Neural crest cell (in vitro differentiated cells): ENCODE data around the gene SRRM1. TPM values are rescaled to one million over a fixed set of nuclear protein-coding genes. Genes with fewer than 3 reads are reported as not detected.

Experiments used
- DNase-seq: peaks from one replicate; pipeline ENCODE4 v3.0.0; 2021; ENCODE audit warnings: low read depth, mixed read lengths, low spot score
- H3K27ac Mint-ChIP-seq: one replicate; pipeline ENCODE4 v1.8.0; 2021; ENCODE audit warnings: mild to moderate bottlenecking, mixed read lengths; ENCODE audit not compliant: unreplicated experiment
- H3K27me3 Mint-ChIP-seq: 2 replicates; pipeline ENCODE4 v1.8.0; 2021; ENCODE audit warnings: low read depth, mild to moderate bottlenecking, mixed read lengths
- H3K36me3 Mint-ChIP-seq: 2 replicates; pipeline ENCODE4 v1.8.0; 2021; ENCODE audit warnings: low read depth, mild to moderate bottlenecking, mixed read lengths
- H3K4me1 Mint-ChIP-seq: 2 replicates; pipeline ENCODE4 v1.8.0; 2021; ENCODE audit warnings: mixed read lengths
- H3K4me3 Mint-ChIP-seq: one replicate; pipeline ENCODE4 v1.8.0; 2021; ENCODE audit warnings: mild to moderate bottlenecking, mixed read lengths
- H3K9me3 Mint-ChIP-seq: 2 replicates; pipeline ENCODE4 v1.8.0; 2021; ENCODE audit warnings: mixed read lengths
- CTCF ChIP-seq: fragments of 200-600 bp; sonication (generic); conservative IDR thresholded peaks from 2 replicates; pipeline ENCODE4 v1.5.0; 2021; ENCODE audit warnings: antibody characterized with exemption, mild to moderate bottlenecking
- total RNA-seq: library from RNA; stranded (reverse); gene quantifications from 2 replicates; pipeline ENCODE4 v1.2.1, GENCODE V29; 2021

SRRM1 gene
- total RNA-seq, 1 donor from 2014 or later, result 217 TPM

GRCh38 chr1:24620678-24621077 is 22.4 kb upstream of the SRRM1 start:
- Mint-ChIP-seq H3K4me1 (peaks cover 26% of the 10 kb centered on the region), H3K36me3 (no peaks in the 10 kb centered on the region), H3K27me3 (peaks cover 2% of the 10 kb centered on the region), H3K27ac (no peak overlapping the region), H3K4me3 (no peak overlapping the region), H3K9me3 (peaks cover 3% of the 10 kb centered on the region)
- TF ChIP-seq CTCF, result no peak
- no peak for DNase-seq

DNA sequence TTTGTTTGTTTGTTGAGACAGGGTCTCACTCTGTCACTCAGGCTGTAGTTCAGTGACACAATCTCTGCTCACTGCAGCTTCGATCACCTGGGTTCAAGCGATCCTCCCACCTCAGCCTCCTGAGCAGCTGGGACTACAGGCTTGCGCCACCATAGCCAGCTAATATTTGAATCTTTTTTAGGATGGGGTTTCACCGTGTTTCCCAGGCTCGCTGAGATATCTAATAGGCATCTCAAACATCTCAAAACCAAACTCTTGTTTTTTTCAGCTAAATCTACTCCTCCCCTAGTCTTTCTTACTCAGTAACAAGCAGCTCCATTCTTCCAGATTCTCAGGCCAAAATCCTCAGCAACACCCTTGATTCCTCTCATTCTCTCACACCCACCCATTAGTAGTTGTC is 22.0 kb upstream of the SRRM1 start:
- no peak overlapping the region for H3K4me3 Mint-ChIP-seq
- TF ChIP-seq CTCF, result no peak
- H3K27ac Mint-ChIP-seq, result no peak overlapping the region
- H3K36me3 Mint-ChIP-seq, result no peaks in the 10 kb centered on the region
- peaks cover 26% of the 10 kb centered on the region for H3K4me1 Mint-ChIP-seq
- peaks cover 3% of the 10 kb centered on the region for H3K9me3 Mint-ChIP-seq
- no peak for DNase-seq
- H3K27me3 Mint-ChIP-seq, result no peaks in the 10 kb centered on the region

GRCh38 chr1:24622218-24622617 is 20.9 kb upstream of the SRRM1 start:
- H3K27ac Mint-ChIP-seq, result no peak overlapping the region
- peaks cover 3% of the 10 kb centered on the region for H3K9me3 Mint-ChIP-seq
- H3K36me3 Mint-ChIP-seq, result no peaks in the 10 kb centered on the region
- no peaks in the 10 kb centered on the region for H3K27me3 Mint-ChIP-seq
- no peak for DNase-seq
- TF ChIP-seq CTCF, result no peak
- peaks cover 26% of the 10 kb centered on the region for H3K4me1 Mint-ChIP-seq
- H3K4me3 Mint-ChIP-seq, result no peak overlapping the region

DNA sequence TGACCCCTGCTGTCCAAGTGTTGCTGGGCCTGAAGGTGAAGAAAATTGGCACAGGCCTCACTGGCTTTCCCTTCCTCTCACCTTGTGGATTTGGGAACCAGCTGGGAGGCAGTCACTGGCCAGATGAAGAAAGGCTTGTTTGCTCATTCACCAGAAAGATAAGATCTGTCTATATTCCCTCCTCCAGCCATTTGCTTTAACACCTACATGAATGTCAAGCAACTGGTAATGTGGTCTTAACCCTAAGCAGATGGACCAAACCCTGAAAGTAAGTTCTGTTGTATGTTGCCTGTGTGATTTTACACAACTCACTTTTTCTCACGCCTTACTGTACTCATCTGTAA is 10.3 kb upstream of the SRRM1 start:
- Mint-ChIP-seq H3K9me3 (no peaks in the 10 kb centered on the region), H3K4me3 (no peak overlapping the region), H3K36me3 (no peaks in the 10 kb centered on the region), H3K27me3 (peaks cover 26% of the 10 kb centered on the region), H3K27ac (no peak overlapping the region), H3K4me1 (peaks cover 3% of the 10 kb centered on the region)
- TF ChIP-seq CTCF, result no peak
- no peak for DNase-seq

DNA sequence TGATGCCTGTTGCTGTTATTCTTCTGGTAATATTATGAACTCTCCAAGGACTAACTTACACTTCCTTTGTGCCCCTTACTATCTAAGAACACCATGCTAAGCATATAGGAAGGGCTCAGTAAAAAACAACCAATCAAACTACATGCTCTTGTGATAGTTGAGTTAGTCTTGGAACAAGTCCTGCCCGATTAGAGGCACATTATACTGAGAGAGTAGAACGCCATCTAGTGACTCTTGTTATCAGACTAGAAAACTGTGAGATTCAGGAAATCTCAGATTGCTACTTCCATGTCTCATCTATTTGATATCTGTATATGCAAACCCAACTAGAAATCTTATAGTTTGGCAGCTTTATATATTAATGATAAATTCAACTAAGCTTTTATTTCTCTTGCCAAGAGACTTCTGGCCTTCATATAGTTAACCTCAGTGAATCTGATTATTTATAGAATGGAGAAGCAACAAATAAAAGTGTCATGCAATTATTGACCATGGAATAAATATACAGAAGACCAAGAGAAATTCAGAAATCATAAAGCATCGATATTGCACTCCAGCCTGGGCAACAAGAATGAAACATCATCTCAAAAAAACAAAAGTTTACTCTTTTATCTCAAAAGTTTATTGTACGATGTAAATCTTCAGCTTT is 7.8 kb upstream of the SRRM1 start:
- peaks cover 9% of the 10 kb centered on the region for H3K4me1 Mint-ChIP-seq
- H3K27me3 Mint-ChIP-seq, result peaks cover 26% of the 10 kb centered on the region
- H3K9me3 Mint-ChIP-seq, result no peaks in the 10 kb centered on the region
- no peak for DNase-seq
- no peaks in the 10 kb centered on the region for H3K36me3 Mint-ChIP-seq
- TF ChIP-seq CTCF, result peak; percentile 73
- H3K27ac Mint-ChIP-seq, result no peak overlapping the region
- no peak overlapping the region for H3K4me3 Mint-ChIP-seq
